IMR-90 (cell line): Measurements from ENCODE around the gene ZMYM2. TPM values are rescaled to one million over a fixed set of nuclear protein-coding genes. Genes with fewer than 3 reads are reported as not detected.

Experiments used
- ATAC-seq: fragments of 200-7000 bp; cut with Tn5 transposase; 2 replicates; pipeline ENCODE4 v1.9.1; 2020; ENCODE audit warnings: low read depth, mild to moderate bottlenecking, moderate library complexity
- BruUV-seq: library from RNA; stranded (reverse); fragments of 400-500 nt; replicated peaks from 2 replicates; lab custom pipeline; 2021; lab: Mats Ljungman, UMichigan
- CTCF ChIA-PET: fragments of 300-600 bp; formaldehyde crosslinking; extraction: SDS; loops from one replicate; lab custom pipeline; 2021; ENCODE audit warnings: antibody characterized with exemption; lab: Yijun Ruan, JAX
- POLR2A ChIA-PET: fragments of 300-600 bp; sonication (Branson Sonifier 250); formaldehyde crosslinking; loops from one replicate; lab custom pipeline; 2022; ENCODE audit warnings: antibody characterized with exemption; ENCODE audit not compliant: unreplicated experiment; lab: Charles Lee
- DNase-seq: peaks from one replicate; pipeline ENCODE4 v3.0.0; 2013
- H2AFZ ChIP-seq: replicated peaks from 2 replicates; pipeline ENCODE3; 2013; ENCODE audit warnings: low read length, mild to moderate bottlenecking; ENCODE audit not compliant: poor library complexity
- H2AK5ac ChIP-seq: 2 replicates; pipeline ENCODE4 v1.6.1; 2013; ENCODE audit warnings: low read depth, low read length, inconsistent platforms
- H2AK9ac ChIP-seq: replicated peaks from 2 replicates; pipeline ENCODE3; 2013; ENCODE audit warnings: mild to moderate bottlenecking, low read depth, low read length, moderate library complexity; ENCODE audit not compliant: poor library complexity
- H2BK120ac ChIP-seq: 2 replicates; pipeline ENCODE4 v1.6.1; 2013; ENCODE audit warnings: low read depth, low read length, inconsistent platforms
- H2BK15ac ChIP-seq: 3 replicates; pipeline ENCODE4 v1.6.1; 2013; ENCODE audit warnings: low read depth, low read length, inconsistent platforms
- H2BK20ac ChIP-seq: 2 replicates; pipeline ENCODE4 v1.6.1; 2013; ENCODE audit warnings: low read depth, mild to moderate bottlenecking, inconsistent platforms, low read length, moderate library complexity
- H2BK5ac ChIP-seq: 2 replicates; pipeline ENCODE4 v1.6.1; 2013; ENCODE audit warnings: mild to moderate bottlenecking, low read depth, low read length, inconsistent platforms; ENCODE audit not compliant: poor library complexity, severe bottlenecking
- H3K14ac ChIP-seq: replicated peaks from 2 replicates; pipeline ENCODE4 v1.6.1; 2013; ENCODE audit warnings: low read depth, low read length, inconsistent platforms
- H3K18ac ChIP-seq: 2 replicates; pipeline ENCODE4 v1.6.1; 2013; ENCODE audit warnings: low read depth, low read length, control low read depth
- H3K23ac ChIP-seq: 2 replicates; pipeline ENCODE4 v1.6.1; 2013; ENCODE audit warnings: low read depth, low read length, inconsistent platforms
- H3K27ac ChIP-seq: 2 replicates; pipeline ENCODE4 v1.5.1; 2013; ENCODE audit warnings: mild to moderate bottlenecking, control low read depth, low read length; ENCODE audit not compliant: insufficient read depth
- H3K27me3 ChIP-seq: 2 replicates; pipeline ENCODE4 v1.6.1; 2013; ENCODE audit warnings: low read length; ENCODE audit not compliant: control insufficient read depth, insufficient read depth
- H3K36me3 ChIP-seq: 2 replicates; pipeline ENCODE4 v1.6.1; 2013; ENCODE audit warnings: low read length, mixed read lengths; ENCODE audit not compliant: control insufficient read depth, insufficient read depth
- H3K4ac ChIP-seq: 2 replicates; pipeline ENCODE4 v1.6.1; 2013; ENCODE audit warnings: low read depth, low read length, inconsistent platforms
- H3K4me1 ChIP-seq: 2 replicates; pipeline ENCODE4 v1.6.1; 2013; ENCODE audit warnings: low read length, mixed read lengths; ENCODE audit not compliant: control insufficient read depth, insufficient read depth
- H3K4me2 ChIP-seq: 2 replicates; pipeline ENCODE4 v1.6.1; 2013; ENCODE audit warnings: low read depth, mild to moderate bottlenecking, control low read depth, low read length, moderate library complexity
- H3K4me3 ChIP-seq: 2 replicates; pipeline ENCODE4 v1.5.1; 2013; ENCODE audit warnings: low read depth, mild to moderate bottlenecking, control low read depth, low read length, moderate library complexity; ENCODE audit not compliant: insufficient read depth
- H3K56ac ChIP-seq: 2 replicates; pipeline ENCODE4 v1.6.1; 2013; ENCODE audit warnings: low read length, inconsistent platforms; ENCODE audit not compliant: insufficient read depth; ENCODE audit errors: extremely low read depth
- H3K79me1 ChIP-seq, 2 experiments: 2 replicates each; pipeline ENCODE4 v1.6.1; 2013; ENCODE audit warnings: low read length in 2 of 2, inconsistent platforms in 1 of 2, low read depth in 1 of 2
- H3K9ac ChIP-seq: 2 replicates; pipeline ENCODE4 v1.6.1; 2013; ENCODE audit warnings: low read depth, low read length, control low read depth
- H3K9me1 ChIP-seq: 2 replicates; pipeline ENCODE4 v1.6.1; 2013; ENCODE audit warnings: low read length, inconsistent platforms; ENCODE audit not compliant: insufficient read depth
- H3K9me3 ChIP-seq: 2 replicates; pipeline ENCODE4 v1.6.1; 2013; ENCODE audit warnings: low read length; ENCODE audit not compliant: control insufficient read depth, insufficient read depth
- H4K20me1 ChIP-seq: 2 replicates; pipeline ENCODE4 v1.6.1; 2013; ENCODE audit warnings: low read length, inconsistent platforms; ENCODE audit not compliant: insufficient read depth
- H4K5ac ChIP-seq: 2 replicates; pipeline ENCODE4 v1.6.1; 2013; ENCODE audit warnings: mild to moderate bottlenecking, low read depth, low read length, control low read depth
- H4K8ac ChIP-seq, 2 experiments: 2 replicates each; pipeline ENCODE4 v1.6.1; 2013; ENCODE audit warnings: low read depth in 2 of 2, low read length in 2 of 2, control low read depth in 1 of 2, inconsistent platforms in 1 of 2
- H4K91ac ChIP-seq: 2 replicates; pipeline ENCODE4 v1.6.1; 2013; ENCODE audit warnings: low read depth, low read length, inconsistent platforms; ENCODE audit not compliant: insufficient read depth
- BHLHE40 ChIP-seq: fragments of 150-350 bp; IDR thresholded peaks from 2 replicates; pipeline ENCODE4 v1.6.1; 2016; ENCODE audit warnings: mild to moderate bottlenecking, low read depth, low read length
- CEBPB ChIP-seq: IDR thresholded peaks from 2 replicates; pipeline ENCODE4 v1.6.1; 2012; ENCODE audit warnings: low read depth, low read length, improper control_type of control experiment
- CHD1 ChIP-seq: IDR thresholded peaks from 2 replicates; pipeline ENCODE4 v1.6.1; 2012; ENCODE audit warnings: low read depth, low read length, improper control_type of control experiment
- ELK1 ChIP-seq: fragments of 150-350 bp; IDR thresholded peaks from 2 replicates; pipeline ENCODE4 v1.6.1; 2016; ENCODE audit warnings: low read depth, mild to moderate bottlenecking, low read length, moderate library complexity, borderline replicate concordance
- FOS ChIP-seq: fragments of 150-350 bp; IDR thresholded peaks from 2 replicates; pipeline ENCODE4 v1.6.1; 2016; ENCODE audit warnings: low read depth, low read length
- MAFK ChIP-seq: IDR thresholded peaks from 2 replicates; pipeline ENCODE4 v1.6.1; 2012; ENCODE audit warnings: low read depth, low read length, improper control_type of control experiment
- MAZ ChIP-seq: IDR thresholded peaks from 2 replicates; pipeline ENCODE4 v1.6.1; 2012; ENCODE audit warnings: low read depth, mild to moderate bottlenecking, low read length, improper control_type of control experiment, moderate library complexity, borderline replicate concordance
- MXI1 ChIP-seq: IDR thresholded peaks from 2 replicates; pipeline ENCODE4 v1.6.1; 2012; ENCODE audit warnings: low read depth, mild to moderate bottlenecking, low read length, moderate library complexity, borderline replicate concordance
- NFE2L2 ChIP-seq: fragments of 150-350 bp; IDR thresholded peaks from 2 replicates; pipeline ENCODE4 v1.6.1; 2016; ENCODE audit warnings: low read depth, mild to moderate bottlenecking, low read length
- POLR2A ChIP-seq: IDR thresholded peaks from 2 replicates; pipeline ENCODE4 v1.6.1; 2012; ENCODE audit warnings: mild to moderate bottlenecking, low read depth, low read length
- RAD21 ChIP-seq: IDR thresholded peaks from 2 replicates; pipeline ENCODE4 v1.6.1; 2012; ENCODE audit warnings: low read length, improper control_type of control experiment
- RCOR1 ChIP-seq: IDR thresholded peaks from 2 replicates; pipeline ENCODE4 v1.6.1; 2012; ENCODE audit warnings: mild to moderate bottlenecking, low read length, improper control_type of control experiment; ENCODE audit not compliant: insufficient replicate concordance
- RFX5 ChIP-seq: IDR thresholded peaks from 2 replicates; pipeline ENCODE4 v1.8.0; 2012; ENCODE audit warnings: low read depth, mild to moderate bottlenecking, low read length, moderate library complexity
- SMC3 ChIP-seq: fragments of 150-350 bp; IDR thresholded peaks from 2 replicates; pipeline ENCODE4 v1.6.1; 2016; ENCODE audit warnings: low read depth, mild to moderate bottlenecking, antibody characterized with exemption, low read length, moderate library complexity
- USF2 ChIP-seq: fragments of 150-350 bp; IDR thresholded peaks from 2 replicates; pipeline ENCODE4 v1.6.1; 2017; ENCODE audit warnings: mild to moderate bottlenecking, antibody characterized with exemption, low read length, low read depth
- WGBS, 2 experiments: methylation state at CpG; one replicate each; pipeline versions ENCODE4 v1.1.5 to v1.1.7; 2013; ENCODE audit warnings: missing lambda C conversion rate in 2 of 2; ENCODE audit not compliant: insufficient read length in 1 of 2; ENCODE audit errors: extremely low coverage in 2 of 2; 5-methylcytosine and 5-hydroxymethylcytosine counted together
- dilution Hi-C: fragments of 300-500 bp; cut with HindIII; formaldehyde crosslinking; loops from one replicate; pipeline ENCODE4 v1.14.3; 2018; ENCODE audit warnings: low sequenced_read_pairs; ENCODE audit not compliant: unreplicated experiment
- in situ Hi-C: fragments of 300-500 bp; cut with MboI; formaldehyde crosslinking; loops from 3 replicates; pipeline ENCODE4 v1.14.3; 2019; ENCODE audit warnings: low sequenced_read_pairs, inconsistent platforms, mixed read lengths
- intact Hi-C: fragments of 100-400 bp; cut with micrococcal nuclease; formaldehyde crosslinking; loops from 2 replicates; pipeline ENCODE4 v1.10.0; 2022
- polyA plus RNA-seq, 3 experiments: library from polyadenylated mRNA; depleted of rRNA; stranded (reverse); fragments of >200 nt; gene quantifications; 2 replicates each; pipeline ENCODE4 v1.2.3, GENCODE V29; 2012; ENCODE audit warnings: low replicate concordance in 1 of 3
- total RNA-seq: library from RNA; depleted of rRNA; stranded (reverse); fragments of >200 nt; gene quantifications from 2 replicates; pipeline ENCODE4 v1.2.3, GENCODE V29; 2012

ZMYM2 gene
- total and polyA plus RNA-seq, 2 of the 4 experiments (the other 2 are of a cell fraction) = 15.7 to 51.1 TPM

- Histone ChIP-seq H3K4ac (no peak overlapping the region), H3K23ac (no peak overlapping the region), H4K8ac (no peak overlapping the region), H4K91ac (no peak overlapping the region), H2BK5ac (no peak overlapping the region), H3K9ac (no peak overlapping the region), H3K9me3 (no peaks in the 10 kb centered on the region), H2BK120ac (no peak overlapping the region), H2AK9ac (no peak overlapping the region), H3K36me3 (no peaks in the 10 kb centered on the region), H3K79me1 (no peaks in the 10 kb centered on the region), H3K4me3 (no peak overlapping the region), H3K14ac (no peak overlapping the region), H3K4me2 (no peak overlapping the region), H3K4me1 (no peaks in the 10 kb centered on the region), H3K27me3 (no peaks in the 10 kb centered on the region), H3K18ac (no peak overlapping the region), H3K9me1 (no peaks in the 10 kb centered on the region), H4K5ac (no peak overlapping the region), H3K27ac (no peak overlapping the region), H3K56ac (no peak overlapping the region), H2BK20ac (no peak overlapping the region), H2AK5ac (no peak overlapping the region), H4K20me1 (no peaks in the 10 kb centered on the region), H2AFZ (no peak overlapping the region), H2BK15ac (no peak overlapping the region)
- CTCF ChIA-PET = no interaction called here
- intact Hi-C loops = no loop called here
- in situ Hi-C loops = no loop called here
- no CpG with 5 or more reads among the region's 1 CpG for WGBS, 2 experiments
- POLR2A ChIA-PET = no interaction called here
- no TSS peak for BruUV-seq
- dilution Hi-C loops = no loop called here
- ATAC-seq (no peak), DNase-seq (no peak)
- no peak for TF ChIP-seq FOS
- no peak for TF ChIP-seq POLR2A
- TF ChIP-seq MAFK = no peak
- TF ChIP-seq CHD1 = no peak
- no peak for TF ChIP-seq USF2
- TF ChIP-seq ELK1 = no peak
- TF ChIP-seq CEBPB = no peak
- TF ChIP-seq MAZ = no peak
- no peak for TF ChIP-seq NFE2L2
- no peak for TF ChIP-seq RFX5
- TF ChIP-seq MXI1 = no peak
- TF ChIP-seq RCOR1 = no peak
- TF ChIP-seq BHLHE40 = no peak
- no peak for TF ChIP-seq SMC3
- no peak for TF ChIP-seq RAD21
Measured at GRCh38 chr13:19940106-19940505, 18.4 kb upstream of the ZMYM2 start.
